Limb (tissue), 2 donors: ENCODE measurements around the gene IL4R.

Source experiments
- DNase-seq, 2 donors: peaks; one replicate each; pipeline ENCODE4 v3.0.0-alpha.2; 2016; ENCODE audit errors: extremely low spot score in 2 of 2

IL4R gene

DNA sequence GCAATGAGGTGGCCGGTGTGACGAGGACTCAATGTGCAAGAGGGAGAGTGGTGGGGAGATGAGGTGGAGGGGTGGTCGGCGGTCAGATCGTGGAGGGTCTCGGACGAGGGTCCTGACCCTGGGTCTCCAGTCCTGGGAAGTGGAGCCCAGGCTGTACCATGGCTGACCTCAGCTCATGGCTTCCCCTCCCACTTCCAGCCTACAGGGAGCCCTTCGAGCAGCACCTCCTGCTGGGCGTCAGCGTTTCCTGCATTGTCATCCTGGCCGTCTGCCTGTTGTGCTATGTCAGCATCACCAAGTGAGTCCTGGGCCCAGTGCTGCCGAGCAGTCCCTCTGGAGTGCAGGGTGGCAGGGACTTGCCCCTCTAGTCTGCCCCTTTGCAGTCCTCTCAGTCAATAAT, 41.8 kb downstream of the IL4R start:
- no peak for DNase-seq

DNA sequence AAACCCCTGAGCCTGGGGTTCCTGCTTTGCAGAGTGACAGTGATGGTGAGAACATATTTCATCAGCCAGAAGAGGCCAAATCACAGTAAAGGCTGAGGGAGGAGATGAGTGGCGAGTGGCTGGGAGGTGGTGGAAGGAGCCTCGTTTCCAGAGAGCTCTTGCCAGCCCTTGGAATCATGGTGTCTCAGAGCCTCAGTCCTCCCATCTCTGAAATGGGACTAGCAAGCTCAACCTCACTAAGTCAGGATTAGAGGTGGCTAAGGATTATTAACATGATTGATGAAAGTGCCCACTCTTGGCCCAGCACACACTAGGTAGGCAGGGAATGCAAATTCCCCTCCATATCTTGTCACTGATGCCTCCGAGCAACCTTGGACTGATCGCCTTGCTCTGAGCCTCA, 43.0 kb downstream of the IL4R start:
- DNase-seq = no peak

DNA sequence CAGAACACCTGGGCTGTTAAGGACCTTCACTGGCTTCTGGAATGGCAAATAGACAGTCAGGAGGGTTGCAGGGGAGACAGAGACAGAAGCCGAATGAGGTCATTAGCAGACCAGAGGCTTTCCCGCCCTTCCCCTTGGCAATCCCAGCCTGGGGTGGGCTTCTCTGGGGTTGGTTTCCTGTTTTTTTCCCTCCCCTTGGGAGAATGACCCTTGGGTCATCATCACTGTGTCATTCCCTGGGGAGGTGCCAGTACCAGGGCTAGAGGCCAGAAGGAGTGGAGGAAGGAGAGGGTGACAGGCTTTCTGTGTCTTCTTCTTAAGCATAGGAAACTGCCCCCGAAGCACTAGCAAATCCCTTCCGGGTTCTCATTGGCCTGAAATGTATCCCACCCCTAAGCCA, 45.3 kb downstream of the IL4R start:
- DNase-seq = no peak

- no peak for DNase-seq
These were observed 45.8 kb downstream of the IL4R start for GRCh38 chr16:27359615-27360014.

GRCh38 chr16:27361987-27362386, 48.2 kb downstream of the IL4R start:
- no peak for DNase-seq

DNA sequence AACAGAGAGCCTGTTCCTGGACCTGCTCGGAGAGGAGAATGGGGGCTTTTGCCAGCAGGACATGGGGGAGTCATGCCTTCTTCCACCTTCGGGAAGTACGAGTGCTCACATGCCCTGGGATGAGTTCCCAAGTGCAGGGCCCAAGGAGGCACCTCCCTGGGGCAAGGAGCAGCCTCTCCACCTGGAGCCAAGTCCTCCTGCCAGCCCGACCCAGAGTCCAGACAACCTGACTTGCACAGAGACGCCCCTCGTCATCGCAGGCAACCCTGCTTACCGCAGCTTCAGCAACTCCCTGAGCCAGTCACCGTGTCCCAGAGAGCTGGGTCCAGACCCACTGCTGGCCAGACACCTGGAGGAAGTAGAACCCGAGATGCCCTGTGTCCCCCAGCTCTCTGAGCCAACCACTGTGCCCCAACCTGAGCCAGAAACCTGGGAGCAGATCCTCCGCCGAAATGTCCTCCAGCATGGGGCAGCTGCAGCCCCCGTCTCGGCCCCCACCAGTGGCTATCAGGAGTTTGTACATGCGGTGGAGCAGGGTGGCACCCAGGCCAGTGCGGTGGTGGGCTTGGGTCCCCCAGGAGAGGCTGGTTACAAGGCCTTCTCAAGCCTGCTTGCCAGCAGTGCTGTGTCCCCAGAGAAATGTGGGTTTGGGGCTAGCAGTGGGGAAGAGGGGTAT, 48.9 kb downstream of the IL4R start:
- DNase-seq = no peak

DNA sequence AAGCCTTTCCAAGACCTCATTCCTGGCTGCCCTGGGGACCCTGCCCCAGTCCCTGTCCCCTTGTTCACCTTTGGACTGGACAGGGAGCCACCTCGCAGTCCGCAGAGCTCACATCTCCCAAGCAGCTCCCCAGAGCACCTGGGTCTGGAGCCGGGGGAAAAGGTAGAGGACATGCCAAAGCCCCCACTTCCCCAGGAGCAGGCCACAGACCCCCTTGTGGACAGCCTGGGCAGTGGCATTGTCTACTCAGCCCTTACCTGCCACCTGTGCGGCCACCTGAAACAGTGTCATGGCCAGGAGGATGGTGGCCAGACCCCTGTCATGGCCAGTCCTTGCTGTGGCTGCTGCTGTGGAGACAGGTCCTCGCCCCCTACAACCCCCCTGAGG, 49.5 kb downstream of the IL4R start:
- DNase-seq = no peak

DNA sequence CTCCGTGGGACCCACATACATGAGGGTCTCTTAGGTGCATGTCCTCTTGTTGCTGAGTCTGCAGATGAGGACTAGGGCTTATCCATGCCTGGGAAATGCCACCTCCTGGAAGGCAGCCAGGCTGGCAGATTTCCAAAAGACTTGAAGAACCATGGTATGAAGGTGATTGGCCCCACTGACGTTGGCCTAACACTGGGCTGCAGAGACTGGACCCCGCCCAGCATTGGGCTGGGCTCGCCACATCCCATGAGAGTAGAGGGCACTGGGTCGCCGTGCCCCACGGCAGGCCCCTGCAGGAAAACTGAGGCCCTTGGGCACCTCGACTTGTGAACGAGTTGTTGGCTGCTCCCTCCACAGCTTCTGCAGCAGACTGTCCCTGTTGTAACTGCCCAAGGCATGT, 50.0 kb downstream of the IL4R start:
- no peak for DNase-seq

DNA sequence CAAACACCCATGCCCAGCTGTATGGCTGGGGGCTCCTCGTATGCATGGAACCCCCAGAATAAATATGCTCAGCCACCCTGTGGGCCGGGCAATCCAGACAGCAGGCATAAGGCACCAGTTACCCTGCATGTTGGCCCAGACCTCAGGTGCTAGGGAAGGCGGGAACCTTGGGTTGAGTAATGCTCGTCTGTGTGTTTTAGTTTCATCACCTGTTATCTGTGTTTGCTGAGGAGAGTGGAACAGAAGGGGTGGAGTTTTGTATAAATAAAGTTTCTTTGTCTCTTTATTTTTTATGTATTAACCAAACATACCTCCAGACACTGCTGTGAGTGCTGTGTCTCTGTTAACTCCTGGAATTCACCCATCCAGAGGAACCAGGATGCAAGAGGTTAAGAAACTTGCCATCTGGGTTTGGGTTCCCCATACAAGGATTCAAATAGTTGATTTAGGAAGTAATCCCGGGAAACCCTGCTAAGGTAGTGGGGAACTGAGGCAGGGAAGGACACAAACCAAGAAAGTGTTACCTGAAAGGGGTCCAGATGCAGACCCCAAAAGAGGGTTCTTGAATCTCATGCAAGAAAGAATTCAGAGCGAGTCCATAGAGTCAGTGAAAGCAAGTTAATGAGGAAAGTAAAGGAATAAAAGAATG, 50.8 kb downstream of the IL4R start:
- DNase-seq = no peak

GRCh38 chr16:27365142-27366089, 51.6 kb downstream of the IL4R start:
- DNase-seq = no peak

DNA sequence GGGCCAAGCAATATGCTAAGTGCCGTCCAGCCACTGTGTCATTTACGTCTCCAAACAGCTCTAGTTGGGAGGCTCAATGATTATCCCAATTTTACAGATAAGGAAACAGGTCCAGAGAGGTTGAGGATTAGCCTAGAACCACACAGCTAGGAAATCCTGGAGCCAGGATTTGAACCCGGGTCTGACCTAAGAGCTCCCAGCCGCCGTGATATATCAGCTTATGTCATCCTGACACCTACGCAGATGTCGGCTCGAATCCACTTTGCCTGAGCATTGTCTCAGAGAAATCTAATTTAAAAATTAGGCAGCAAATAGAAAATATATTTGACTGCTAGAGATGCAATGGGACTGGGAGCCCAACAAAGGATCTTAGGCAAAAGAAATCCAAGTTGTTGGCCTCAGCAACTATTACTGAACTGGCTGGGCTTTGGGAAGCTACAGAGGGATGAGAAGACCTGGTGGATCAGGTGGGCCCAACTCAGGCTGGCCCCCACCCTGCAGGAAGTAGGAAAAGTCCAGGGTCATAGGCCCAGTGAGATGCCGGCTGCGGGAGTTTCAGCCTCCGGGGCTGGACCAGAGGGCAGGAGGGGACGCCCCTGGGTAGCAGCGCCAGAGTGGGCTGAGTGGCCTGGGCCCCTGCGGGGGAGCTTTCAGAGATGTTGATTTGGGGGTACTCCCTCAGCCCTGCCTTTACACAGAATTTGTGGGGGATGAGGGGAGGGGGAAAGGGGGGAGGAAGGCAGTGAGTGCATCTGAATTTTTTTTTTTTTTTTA, 53.1 kb downstream of the IL4R start:
- DNase-seq = no peak

DNA sequence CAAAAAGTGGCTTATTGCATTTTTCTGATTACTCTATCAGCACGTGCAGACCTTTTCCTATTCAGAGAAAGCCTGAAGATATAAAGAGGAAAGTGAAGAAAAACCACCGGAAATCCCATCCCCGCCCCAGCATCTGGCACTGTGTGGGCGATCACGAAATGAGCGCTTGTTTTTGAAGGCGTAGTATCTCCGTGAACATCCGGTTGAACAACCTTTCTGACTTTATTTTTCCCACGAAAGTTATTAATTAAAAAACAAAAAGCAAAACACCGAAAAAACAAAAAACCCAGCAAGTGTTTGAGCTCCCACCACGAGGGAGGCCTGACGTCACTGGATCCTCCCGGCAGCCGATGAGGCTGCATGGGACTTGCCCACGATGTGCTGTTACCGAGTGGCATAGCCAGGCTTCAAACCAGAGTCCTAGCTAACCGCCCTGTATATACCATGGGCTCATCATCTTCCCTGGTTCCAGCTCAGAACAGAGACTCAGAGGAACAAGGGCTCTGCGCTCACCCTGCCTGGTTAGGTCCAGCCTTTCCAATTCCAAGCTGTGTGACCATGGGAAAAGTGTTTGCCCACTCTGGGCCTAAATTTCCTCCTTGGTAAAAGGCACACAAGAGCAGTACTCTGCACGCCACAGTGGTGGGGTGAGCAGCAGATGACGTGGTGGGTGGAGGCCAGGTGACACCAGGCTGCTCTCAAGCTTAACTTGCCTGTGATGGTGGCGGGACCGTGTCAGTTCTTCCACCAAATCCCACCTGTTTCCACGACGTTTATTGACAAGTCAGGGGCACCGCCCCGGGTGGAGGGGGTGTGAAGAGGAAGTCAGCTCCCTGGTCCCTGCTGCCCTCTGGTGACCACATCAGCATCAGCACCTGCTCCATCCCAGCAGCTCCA, 53.9 kb downstream of the IL4R start:
- peak; percentile 63 to 74 for DNase-seq

DNA sequence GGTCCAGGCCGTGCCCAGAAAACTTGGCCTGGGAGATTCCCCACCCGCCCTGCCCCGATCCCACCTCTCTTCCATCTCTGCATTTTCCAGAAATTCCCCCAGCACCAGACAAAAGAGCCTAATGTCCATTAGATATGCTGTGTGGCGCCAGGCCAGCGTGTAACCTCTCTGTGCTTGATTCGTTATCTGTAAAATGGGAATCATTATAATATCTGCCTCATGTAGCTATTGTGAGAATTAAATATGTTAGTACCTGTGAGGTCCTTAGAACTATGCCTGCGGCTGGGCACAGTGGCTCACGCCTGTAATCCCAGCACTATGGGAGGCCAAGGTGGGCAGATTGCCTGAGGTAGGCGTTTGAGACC, 54.6 kb downstream of the IL4R start:
- no peak for DNase-seq

GRCh38 chr16:27369806-27370205, 56.0 kb downstream of the IL4R start:
- no peak for DNase-seq

GRCh38 chr16:27370318-27370717, 56.5 kb downstream of the IL4R start:
- no peak for DNase-seq

GRCh38 chr16:27373312-27373711, 59.5 kb downstream of the IL4R start:
- DNase-seq = no peak

GRCh38 chr16:27374221-27374803, 60.5 kb downstream of the IL4R start:
- DNase-seq = no peak

DNA sequence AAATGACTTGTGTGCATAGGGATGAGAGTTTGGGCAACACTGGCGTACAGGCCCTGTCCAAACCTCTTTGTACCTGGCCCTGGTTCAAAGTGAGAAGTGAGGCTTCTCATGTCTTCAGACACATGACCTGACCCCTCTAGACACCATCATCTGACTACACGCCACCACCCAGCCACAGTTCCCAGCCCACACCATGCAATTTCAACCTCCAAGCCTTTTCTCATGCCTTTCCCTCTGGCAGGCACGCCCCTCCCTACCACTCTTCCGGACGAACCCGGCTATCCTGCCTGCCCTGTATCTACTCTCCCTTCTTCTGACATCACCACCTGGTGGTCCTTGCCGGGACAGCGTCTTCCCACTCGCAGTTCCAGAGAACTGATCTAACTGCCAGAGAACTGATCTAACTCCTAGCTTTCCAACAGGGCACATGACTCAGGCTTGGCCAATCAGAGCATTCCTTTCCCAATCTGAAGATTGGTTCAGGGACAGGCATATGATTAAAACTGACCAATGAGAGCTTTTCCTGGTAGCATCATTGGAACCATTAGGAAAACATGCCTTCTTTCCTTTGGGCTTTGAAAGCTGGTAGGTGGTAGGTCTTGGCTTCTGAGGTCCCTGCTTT, 61.1 kb downstream of the IL4R start:
- DNase-seq = peak; percentile 59 to 75

- DNase-seq = peak in 1 of 2 donors; percentile 4
These were observed 64.1 kb downstream of the IL4R start for GRCh38 chr16:27377666-27378485.
